K562 (cell line): ENCODE data around the gene DDAH2. TPM values are rescaled to one million over a fixed set of nuclear protein-coding genes. Genes with fewer than 3 reads are reported as not detected.

Experiments used
- ID3 ChIP-seq, 2 experiments: fragments of 250-450 bp in 1 of 2; fragments of 450-650 bp in 1 of 2; sonication (Bioruptor Pico) in 1 of 2; IDR thresholded peaks; 2 replicates each; pipeline versions ENCODE4 v1.6.1 to v1.8.0; 2016 to 2021; ENCODE audit warnings: mild to moderate bottlenecking in 2 of 2, moderate library complexity in 2 of 2, missing compliant biosample characterization in 1 of 2, missing genetic modification characterization in 1 of 2
- IRF1 ChIP-seq: sonication (generic); formaldehyde crosslinking; IDR thresholded peaks from 2 replicates; pipeline ENCODE4 v1.8.0; 2022; ENCODE audit warnings: missing genetic modification reagents, mild to moderate bottlenecking, borderline replicate concordance
- JUND ChIP-seq, 2 experiments: IDR thresholded peaks; 2 replicates in 1 of 2; 3 replicates in 1 of 2; pipeline ENCODE4 v1.6.1; 2011; ENCODE audit warnings: borderline replicate concordance in 2 of 2, low read depth in 2 of 2, low read length in 2 of 2, improper control_type of control experiment in 1 of 2, missing biosample characterization in 1 of 2, missing genetic modification characterization in 1 of 2, missing genetic modification reagents in 1 of 2
- MYNN ChIP-seq, 2 experiments: sonication (generic); formaldehyde crosslinking in 1 of 2; IDR thresholded peaks; 2 replicates each; pipeline versions ENCODE4 v1.5.0 to v1.6.1; 2016 to 2020; ENCODE audit warnings: antibody characterized with exemption in 1 of 2, missing genetic modification reagents in 1 of 2
- OTX1 ChIP-seq: fragments of 450-650 bp; formaldehyde crosslinking; IDR thresholded peaks from 2 replicates; pipeline ENCODE4 v1.4.0; 2022; ENCODE audit warnings: mild to moderate bottlenecking
- ZBTB33 ChIP-seq: sonication (generic); formaldehyde crosslinking; IDR thresholded peaks from 2 replicates; pipeline ENCODE4 v1.8.1; 2023; ENCODE audit warnings: mild to moderate bottlenecking, missing genetic modification reagents
- ZNF12 ChIP-seq: sonication (generic); formaldehyde crosslinking; IDR thresholded peaks from 2 replicates; pipeline ENCODE4 v1.4.0; 2020; ENCODE audit warnings: mild to moderate bottlenecking, missing genetic modification reagents
- ZNF280B ChIP-seq: fragments of 250-450 bp; sonication (Bioruptor Pico); IDR thresholded peaks from 2 replicates; pipeline ENCODE4 v1.5.1; 2021; ENCODE audit warnings: mild to moderate bottlenecking
- polyA plus RNA-seq, 8 experiments: library from polyadenylated mRNA; depleted of rRNA in 4 of 8; stranded (reverse) in 5 of 8; unstranded in 3 of 8; fragments of >200 nt; fragmentation: Nextera tagmentation in 2 of 8; fragmentation: Illumina TruSeq in 1 of 8; extraction: Ambion mirVana in 2 of 8; extraction: Trizol in 1 of 8; gene quantifications; 2 replicates each; pipeline versions ENCODE4 v1.2.1 to v1.2.3, GENCODE V29; 2011 to 2014; ENCODE audit warnings: inconsistent platforms in 1 of 8, missing spikeins in 1 of 8
- total RNA-seq, 7 experiments: library from RNA; depleted of rRNA in 6 of 7; stranded (reverse); fragments of >200 nt in 6 of 7; fragmentation: Illumina TruSeq in 2 of 7; extraction: Trizol in 2 of 7; gene quantifications; 2 replicates each; pipeline versions ENCODE4 v1.2.1 to v1.2.3, GENCODE V29; 2011 to 2021; ENCODE audit warnings: low replicate concordance in 1 of 7

The DDAH2 gene
- total and polyA plus RNA-seq, 9 of the 15 experiments (the other 6 are each of a cell fraction or from before 2014, with no cell fraction given): 1.8 to 45.4 (median 21.4) TPM

GRCh38 chr6:31739639-31740396 is 10.7 kb upstream of the DDAH2 start, which contains the start of gene MSH5 (continued):
- TF ChIP-seq ZNF280B (CRISPR knock-in tag) (no peak), MYNN (IDR thresholded peaks at IDR 0.05) (no peak), MYNN (CRISPR knock-in tag; IDR thresholded peaks at IDR 0.05) (no peak), ZBTB33 (CRISPR knock-in tag) (peak; percentile 89), OTX1 (CRISPR knock-in tag) (peak; percentile 82; the same call in 1 of the 2 replicates), JUND (IDR thresholded peaks at IDR 0.05; ENCODE audit: borderline replicate concordance, low read depth, low read length) (peak; percentile 72), JUND (tag; IDR thresholded peaks at IDR 0.05; ENCODE audit: borderline replicate concordance, low read depth, low read length) (peak; percentile 56; the same call in 1 of the 3 replicates), IRF1 (peak; percentile 95), ZNF12 (CRISPR knock-in tag) (peak; percentile 23; the same call in 1 of the 2 replicates), ID3 (CRISPR knock-in tag; IDR thresholded peaks at IDR 0.05) (no peak), ID3 (tag; IDR thresholded peaks at IDR 0.05) (peak; percentile 95)
